PC-9 (cell line): ENCODE measurements around the gene PITX1. TPM values are rescaled to one million over a fixed set of nuclear protein-coding genes. Genes with fewer than 3 reads are reported as not detected.
"Not testable (repeated sequence)": the region's sequence is repeated elsewhere in the genome, so short reads cannot be mapped to it uniquely, and the experiment has no call there.

Experiments used
- BruUV-seq: library from RNA; stranded (reverse); fragments of 400-500 nt; replicated peaks from 2 replicates; lab custom pipeline; 2021; lab: Mats Ljungman, UMichigan
- CTCF ChIA-PET: fragments of 300-600 bp; sonication (Branson Sonifier 250); formaldehyde crosslinking; loops from one replicate; lab custom pipeline; 2022; ENCODE audit warnings: antibody characterized with exemption; lab: Charles Lee
- POLR2A ChIA-PET: fragments of 300-600 bp; sonication (Branson Sonifier 250); formaldehyde crosslinking; loops from one replicate; lab custom pipeline; 2022; ENCODE audit warnings: antibody characterized with exemption; ENCODE audit not compliant: unreplicated experiment; lab: Charles Lee
- DNase-seq, 2 experiments: peaks; one replicate each; pipeline versions ENCODE4 v3.0.0 to v3.0.0-alpha.2; 2015 to 2022; ENCODE audit warnings: mixed read lengths in 1 of 2
- H2AFZ ChIP-seq: fragments of 200-600 bp; sonication (generic); 2 replicates; pipeline ENCODE4 v1.8.1; 2017; ENCODE audit warnings: antibody characterized with exemption
- H3F3A ChIP-seq: fragments of 200-600 bp; sonication (generic); 2 replicates; pipeline ENCODE4 v1.8.1; 2017; ENCODE audit warnings: antibody characterized with exemption, mild to moderate bottlenecking, low read depth; ENCODE audit not compliant: insufficient read depth
- H3K27ac ChIP-seq: fragments of 200-600 bp; sonication (generic); 2 replicates; pipeline ENCODE4 v1.6.1; 2016; ENCODE audit warnings: mixed run types
- H3K27me3 ChIP-seq: fragments of 200-600 bp; sonication (generic); 2 replicates; pipeline ENCODE4 v1.6.1; 2016; ENCODE audit warnings: low read depth, mixed run types; ENCODE audit not compliant: insufficient read depth
- H3K36me3 ChIP-seq: fragments of 200-600 bp; sonication (generic); 2 replicates; pipeline ENCODE4 v1.6.1; 2016; ENCODE audit warnings: low read depth, mixed run types
- H3K4me1 ChIP-seq: fragments of 200-600 bp; sonication (generic); replicated peaks from 2 replicates; pipeline ENCODE4 v1.6.1; 2016; ENCODE audit warnings: mixed run types; ENCODE audit not compliant: insufficient read depth
- H3K4me2 ChIP-seq: fragments of 200-600 bp; sonication (generic); 2 replicates; pipeline ENCODE4 v1.6.1; 2017; ENCODE audit warnings: mixed run types
- H3K4me3 ChIP-seq: fragments of 200-600 bp; sonication (generic); 2 replicates; pipeline ENCODE4 v1.6.1; 2016; ENCODE audit warnings: mixed run types
- H3K79me2 ChIP-seq: fragments of 200-600 bp; sonication (generic); 2 replicates; pipeline ENCODE4 v1.6.1; 2017; ENCODE audit warnings: low read depth, mixed run types
- H3K9me2 ChIP-seq: fragments of 200-600 bp; sonication (generic); 2 replicates; pipeline ENCODE4 v1.8.1; 2017; ENCODE audit warnings: mild to moderate bottlenecking; ENCODE audit not compliant: insufficient read depth
- H3K9me3 ChIP-seq: fragments of 200-600 bp; sonication (generic); 2 replicates; pipeline ENCODE4 v1.8.1; 2016; ENCODE audit warnings: low read depth; ENCODE audit not compliant: insufficient read depth
- H4K20me1 ChIP-seq: fragments of 200-600 bp; sonication (generic); 2 replicates; pipeline ENCODE4 v1.8.1; 2017; ENCODE audit not compliant: insufficient read depth
- CTCF ChIP-seq: fragments of 200-600 bp; sonication (generic); conservative IDR thresholded peaks from 2 replicates; pipeline ENCODE4 v1.6.1; 2017; ENCODE audit warnings: mixed run types, antibody characterized with exemption, mild to moderate bottlenecking, moderate library complexity
- EZH2 ChIP-seq: fragments of 200-600 bp; sonication (generic); IDR thresholded peaks from 2 replicates; pipeline ENCODE4 v1.8.0; 2017; ENCODE audit warnings: antibody characterized with exemption, low read depth
- intact Hi-C: fragments of 100-400 bp; cut with micrococcal nuclease; formaldehyde crosslinking; loops from one replicate; pipeline ENCODE4 v1.10.0; 2022; ENCODE audit not compliant: unreplicated experiment
- total RNA-seq: library from RNA; stranded (reverse); gene quantifications from 2 replicates; pipeline ENCODE4 v1.2.3, GENCODE V29; 2021

Gene PITX1
- total RNA-seq, 1 experiment from 2014 or later: 27.8 TPM

GRCh38 chr5:135007305-135007704 is 26.7 kb downstream of the PITX1 start:
- no peaks in the 10 kb centered on the region for H3K9me2 ChIP-seq
- no peak for DNase-seq
- TF ChIP-seq EZH2 (no peak), CTCF (no peak)
- H3K4me3 ChIP-seq: no peak overlapping the region
- H3K27ac ChIP-seq: no peak overlapping the region
- H4K20me1 ChIP-seq: no peaks in the 10 kb centered on the region
- no peaks in the 10 kb centered on the region for H3K79me2 ChIP-seq
- no peaks in the 10 kb centered on the region for H3K36me3 ChIP-seq
- no peaks in the 10 kb centered on the region; the same call in 1 of the 2 replicates for H3K9me3 ChIP-seq
- no TSS peak for BruUV-seq
- ChIA-PET POLR2A (interaction anchor here (0.6 kb wide), 2 partner anchors 208 to 424 kb away, joined by 3 read pairs; no protein-coding TSS in a partner anchor), CTCF (no interaction called here)
- H3K4me1 ChIP-seq: no peaks in the 10 kb centered on the region
- H2AFZ ChIP-seq: no peak overlapping the region
- H3K27me3 ChIP-seq: no peaks in the 10 kb centered on the region
- no peaks in the 10 kb centered on the region for H3F3A ChIP-seq
- no peak overlapping the region for H3K4me2 ChIP-seq
- intact Hi-C loops: no loop called here

DNA sequence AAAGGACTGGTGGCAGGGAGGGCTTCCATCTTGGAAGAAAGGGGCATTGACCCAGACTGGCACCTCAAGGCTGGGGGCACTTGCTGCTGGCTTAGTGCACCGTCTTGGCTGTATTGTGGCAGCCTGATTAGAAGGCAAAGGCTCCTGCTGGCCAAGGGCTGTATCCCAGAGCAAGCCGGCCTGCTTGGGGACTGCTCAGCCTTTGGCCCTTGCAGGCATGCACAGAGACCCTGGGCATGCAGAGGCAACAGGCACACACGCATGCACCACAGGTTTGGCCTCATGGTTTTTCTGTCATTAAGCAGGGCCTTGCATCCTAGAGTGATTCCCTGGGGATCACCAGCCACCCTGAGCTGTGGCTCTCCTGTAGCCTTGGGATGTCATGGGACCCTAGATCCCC is 29.0 kb downstream of the PITX1 start:
- TF ChIP-seq EZH2 (no peak), CTCF (no peak)
- BruUV-seq: no TSS peak
- no peaks in the 10 kb centered on the region for H3K4me1 ChIP-seq
- H4K20me1 ChIP-seq: no peaks in the 10 kb centered on the region
- H3K27ac ChIP-seq: no peak overlapping the region
- no peak for DNase-seq
- no peak overlapping the region for H2AFZ ChIP-seq
- H3K4me3 ChIP-seq: no peak overlapping the region
- ChIA-PET CTCF (no interaction called here), POLR2A (no interaction called here)
- no peaks in the 10 kb centered on the region; the same call in 1 of the 2 replicates for H3K9me3 ChIP-seq
- no peak overlapping the region for H3K4me2 ChIP-seq
- no peaks in the 10 kb centered on the region for H3K36me3 ChIP-seq
- no peaks in the 10 kb centered on the region for H3K27me3 ChIP-seq
- H3F3A ChIP-seq: no peaks in the 10 kb centered on the region
- no peaks in the 10 kb centered on the region for H3K9me2 ChIP-seq
- no peaks in the 10 kb centered on the region for H3K79me2 ChIP-seq
- intact Hi-C loops: no loop called here

GRCh38 chr5:135004376-135004775 is 29.7 kb downstream of the PITX1 start:
- no peaks in the 10 kb centered on the region for H4K20me1 ChIP-seq
- no peak overlapping the region for H2AFZ ChIP-seq
- CTCF ChIA-PET: no interaction called here
- H3K9me2 ChIP-seq: no peaks in the 10 kb centered on the region
- TF ChIP-seq EZH2 (no peak), CTCF (no peak)
- intact Hi-C loops: no loop called here
- no peaks in the 10 kb centered on the region for H3K79me2 ChIP-seq
- H3K27me3 ChIP-seq: no peaks in the 10 kb centered on the region
- H3K4me2 ChIP-seq: no peak overlapping the region
- H3K4me1 ChIP-seq: no peaks in the 10 kb centered on the region
- DNase-seq: no peak
- H3F3A ChIP-seq: no peaks in the 10 kb centered on the region
- H3K4me3 ChIP-seq: no peak overlapping the region
- BruUV-seq: no TSS peak
- H3K9me3 ChIP-seq: no peaks in the 10 kb centered on the region; the same call in 1 of the 2 replicates
- POLR2A ChIA-PET: no interaction called here
- H3K36me3 ChIP-seq: no peaks in the 10 kb centered on the region
- H3K27ac ChIP-seq: no peak overlapping the region

DNA sequence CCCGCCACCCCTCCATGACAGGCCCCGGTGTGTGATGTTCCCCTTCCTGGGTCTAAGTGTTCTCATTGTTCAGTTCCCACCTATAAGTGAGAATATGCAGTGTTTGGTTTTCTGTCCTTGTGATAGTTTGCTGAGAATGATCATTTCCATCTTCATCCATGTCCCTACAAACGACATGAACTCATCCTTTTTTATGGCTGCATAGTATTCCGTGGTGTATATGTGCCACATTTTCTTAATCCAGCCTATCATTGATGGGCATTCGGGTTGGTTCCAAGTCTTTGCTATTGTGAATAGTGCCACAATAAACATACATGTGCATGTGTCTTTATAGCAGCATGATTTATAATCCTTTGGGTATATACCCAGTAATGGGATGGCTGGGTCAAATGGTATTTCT is 36.0 kb downstream of the PITX1 start:
- intact Hi-C loops, CTCF ChIA-PET, H3K9me3 ChIP-seq, H4K20me1 ChIP-seq, H3K4me3 ChIP-seq, H3K4me1 ChIP-seq, H3K36me3 ChIP-seq, H3K27ac ChIP-seq, H3K4me2 ChIP-seq, H3K27me3 ChIP-seq, H3K9me2 ChIP-seq, H3F3A ChIP-seq, DNase-seq, H3K79me2 ChIP-seq, H2AFZ ChIP-seq, BruUV-seq, POLR2A ChIA-PET: not testable (repeated sequence)
